ENCODE results near the gene KSR2. TPM values are rescaled to one million over a fixed set of nuclear protein-coding genes. Genes with fewer than 3 reads are reported as not detected.

KSR2 gene
- total and polyA plus RNA-seq, 2 of the 4 experiments (the other 2 are of a cell fraction): not detected

- ChIA-PET POLR2A (ENCODE audit: unreplicated experiment) (no interaction called here), CTCF (no interaction called here)
- Histone ChIP-seq H3K79me1 (ENCODE audit: low read depth in 1 of 2, low read length in 2 of 2) (no peaks in the 10 kb centered on the region), H4K91ac (ENCODE audit: insufficient read depth, low read depth, low read length) (no peak overlapping the region), H3K36me3 (ENCODE audit: control insufficient read depth, insufficient read depth, low read length) (no peaks in the 10 kb centered on the region), H2BK20ac (ENCODE audit: low read depth, low read length) (no peak overlapping the region), H2BK15ac (ENCODE audit: low read depth, low read length) (no peak overlapping the region), H3K27me3 (ENCODE audit: control insufficient read depth, insufficient read depth, low read length) (no peaks in the 10 kb centered on the region), H3K4me1 (ENCODE audit: control insufficient read depth, insufficient read depth, low read length) (no peaks in the 10 kb centered on the region), H3K4me3 (ENCODE audit: insufficient read depth, low read depth, low read length) (no peak overlapping the region), H3K14ac (replicated peaks; ENCODE audit: low read depth, low read length) (no peak overlapping the region), H3K9me3 (ENCODE audit: control insufficient read depth, insufficient read depth, low read length) (peaks cover 33% of the 10 kb centered on the region), H2BK5ac (ENCODE audit: low read depth, low read length, poor library complexity, severe bottlenecking) (no peak overlapping the region), H2AFZ (replicated peaks; ENCODE audit: low read length, poor library complexity) (no peak overlapping the region), H3K4me2 (ENCODE audit: low read depth, low read length) (no peak overlapping the region), H3K9me1 (ENCODE audit: insufficient read depth, low read length) (no peaks in the 10 kb centered on the region), H3K9ac (ENCODE audit: low read depth, low read length) (no peak overlapping the region), H2AK5ac (ENCODE audit: low read depth, low read length) (no peak overlapping the region), H2BK120ac (ENCODE audit: low read depth, low read length) (no peak overlapping the region), H4K5ac (ENCODE audit: low read depth, low read length) (no peak overlapping the region), H2AK9ac (replicated peaks; ENCODE audit: low read depth, low read length, poor library complexity) (no peak overlapping the region), H3K27ac (ENCODE audit: insufficient read depth, low read length) (no peak overlapping the region), H4K20me1 (ENCODE audit: insufficient read depth, low read length) (no peaks in the 10 kb centered on the region), H4K8ac (ENCODE audit: low read depth in 2 of 2, low read length in 2 of 2) (no peak overlapping the region), H3K56ac (ENCODE audit: extremely low read depth, insufficient read depth, low read length) (no peak overlapping the region), H3K18ac (ENCODE audit: low read depth, low read length) (no peak overlapping the region), H3K4ac (ENCODE audit: low read depth, low read length) (no peak overlapping the region), H3K23ac (ENCODE audit: low read depth, low read length) (no peak overlapping the region)
- DNase-seq: no peak
- in situ Hi-C loops (cut with MboI; ENCODE audit: low sequenced_read_pairs) (no loop called here), intact Hi-C loops (cut with micrococcal nuclease) (no loop called here), dilution Hi-C loops (cut with HindIII; ENCODE audit: low sequenced_read_pairs, unreplicated experiment) (no loop called here)
- no peak for ATAC-seq (ENCODE audit: low read depth)
- no peak for TF ChIP-seq SMC3 (IDR thresholded peaks at IDR 0.05; ENCODE audit: low read depth, low read length)
- no peak for TF ChIP-seq FOS (IDR thresholded peaks at IDR 0.05; ENCODE audit: low read depth, low read length)
- 17% methylated on average over 2 of the region's 6 CpGs; no CpG with 5 or more reads in 1 of the 2 experiments for WGBS, 2 experiments (ENCODE audit: extremely low coverage in 2 of 2, insufficient read length in 1 of 2)
- no TSS peak for BruUV-seq (replicated peaks)
Measured at GRCh38 chr12:117517219-117517739, 451.5 kb downstream of the KSR2 start.

Measured in IMR-90 (cell line).